PC-9 (cell line): ENCODE measurements around the gene SLC6A19. TPM values are rescaled to one million over a fixed set of nuclear protein-coding genes. Genes with fewer than 3 reads are reported as not detected.

Experiments
- BruUV-seq: library from RNA; stranded (reverse); fragments of 400-500 nt; replicated peaks from 2 replicates; lab custom pipeline; 2021; lab: Mats Ljungman, UMichigan
- CTCF ChIA-PET: fragments of 300-600 bp; sonication (Branson Sonifier 250); formaldehyde crosslinking; loops from one replicate; lab custom pipeline; 2022; ENCODE audit warnings: antibody characterized with exemption; lab: Charles Lee
- POLR2A ChIA-PET: fragments of 300-600 bp; sonication (Branson Sonifier 250); formaldehyde crosslinking; loops from one replicate; lab custom pipeline; 2022; ENCODE audit warnings: antibody characterized with exemption; ENCODE audit not compliant: unreplicated experiment; lab: Charles Lee
- DNase-seq, 2 experiments: peaks; one replicate each; pipeline versions ENCODE4 v3.0.0 to v3.0.0-alpha.2; 2015 to 2022; ENCODE audit warnings: mixed read lengths in 1 of 2
- H2AFZ ChIP-seq: fragments of 200-600 bp; sonication (generic); 2 replicates; pipeline ENCODE4 v1.8.1; 2017; ENCODE audit warnings: antibody characterized with exemption
- H3F3A ChIP-seq: fragments of 200-600 bp; sonication (generic); 2 replicates; pipeline ENCODE4 v1.8.1; 2017; ENCODE audit warnings: antibody characterized with exemption, mild to moderate bottlenecking, low read depth; ENCODE audit not compliant: insufficient read depth
- H3K27ac ChIP-seq: fragments of 200-600 bp; sonication (generic); 2 replicates; pipeline ENCODE4 v1.6.1; 2016; ENCODE audit warnings: mixed run types
- H3K27me3 ChIP-seq: fragments of 200-600 bp; sonication (generic); 2 replicates; pipeline ENCODE4 v1.6.1; 2016; ENCODE audit warnings: low read depth, mixed run types; ENCODE audit not compliant: insufficient read depth
- H3K36me3 ChIP-seq: fragments of 200-600 bp; sonication (generic); 2 replicates; pipeline ENCODE4 v1.6.1; 2016; ENCODE audit warnings: low read depth, mixed run types
- H3K4me1 ChIP-seq: fragments of 200-600 bp; sonication (generic); replicated peaks from 2 replicates; pipeline ENCODE4 v1.6.1; 2016; ENCODE audit warnings: mixed run types; ENCODE audit not compliant: insufficient read depth
- H3K4me2 ChIP-seq: fragments of 200-600 bp; sonication (generic); 2 replicates; pipeline ENCODE4 v1.6.1; 2017; ENCODE audit warnings: mixed run types
- H3K4me3 ChIP-seq: fragments of 200-600 bp; sonication (generic); 2 replicates; pipeline ENCODE4 v1.6.1; 2016; ENCODE audit warnings: mixed run types
- H3K79me2 ChIP-seq: fragments of 200-600 bp; sonication (generic); 2 replicates; pipeline ENCODE4 v1.6.1; 2017; ENCODE audit warnings: low read depth, mixed run types
- H3K9me2 ChIP-seq: fragments of 200-600 bp; sonication (generic); 2 replicates; pipeline ENCODE4 v1.8.1; 2017; ENCODE audit warnings: mild to moderate bottlenecking; ENCODE audit not compliant: insufficient read depth
- H3K9me3 ChIP-seq: fragments of 200-600 bp; sonication (generic); 2 replicates; pipeline ENCODE4 v1.8.1; 2016; ENCODE audit warnings: low read depth; ENCODE audit not compliant: insufficient read depth
- H4K20me1 ChIP-seq: fragments of 200-600 bp; sonication (generic); 2 replicates; pipeline ENCODE4 v1.8.1; 2017; ENCODE audit not compliant: insufficient read depth
- CTCF ChIP-seq: fragments of 200-600 bp; sonication (generic); conservative IDR thresholded peaks from 2 replicates; pipeline ENCODE4 v1.6.1; 2017; ENCODE audit warnings: mixed run types, antibody characterized with exemption, mild to moderate bottlenecking, moderate library complexity
- EZH2 ChIP-seq: fragments of 200-600 bp; sonication (generic); IDR thresholded peaks from 2 replicates; pipeline ENCODE4 v1.8.0; 2017; ENCODE audit warnings: antibody characterized with exemption, low read depth
- intact Hi-C: fragments of 100-400 bp; cut with micrococcal nuclease; formaldehyde crosslinking; loops from one replicate; pipeline ENCODE4 v1.10.0; 2022; ENCODE audit not compliant: unreplicated experiment
- total RNA-seq: library from RNA; stranded (reverse); gene quantifications from 2 replicates; pipeline ENCODE4 v1.2.3, GENCODE V29; 2021

The SLC6A19 gene
- total RNA-seq, 1 experiment from 2014 or later, result not detected

GRCh38 chr5:1274471-1274870 lies 73.1 kb downstream of the SLC6A19 start:
- Histone ChIP-seq H3K4me1 (no peaks in the 10 kb centered on the region), H3K79me2 (no peaks in the 10 kb centered on the region), H3K4me3 (no peak overlapping the region), H4K20me1 (no peaks in the 10 kb centered on the region), H2AFZ (no peak overlapping the region), H3K9me2 (no peaks in the 10 kb centered on the region), H3K9me3 (no peaks in the 10 kb centered on the region), H3K4me2 (no peak overlapping the region), H3K27ac (no peak overlapping the region), H3F3A (no peaks in the 10 kb centered on the region), H3K27me3 (no peaks in the 10 kb centered on the region), H3K36me3 (no peaks in the 10 kb centered on the region)
- BruUV-seq, result no TSS peak
- TF ChIP-seq CTCF, result no peak
- no peak for TF ChIP-seq EZH2
- ChIA-PET POLR2A (no interaction called here), CTCF (no interaction called here)
- DNase-seq, result no peak
- intact Hi-C loops, result no loop called here

Other genes with a start within 250 kb of the SLC6A19 start
- gene NKD2, start 192.8 kb upstream of the SLC6A19 start, total RNA-seq, result 0.57 and 2.6 TPM in 2 replicates
- gene SLC12A7, start 89.5 kb upstream of the SLC6A19 start, total RNA-seq, result 174 and 207 TPM in 2 replicates
- gene SLC6A18, start 23.8 kb downstream of the SLC6A19 start, total RNA-seq, result not detected in 2 replicates
- 0.74 and 2.2 TPM in 2 replicates for gene TERT, start 93.5 kb downstream of the SLC6A19 start, total RNA-seq
- 260 and 266 TPM in 2 replicates for gene CLPTM1L, start 143.5 kb downstream of the SLC6A19 start, total RNA-seq
- not detected in 2 replicates for gene SLC6A3, start 243.8 kb downstream of the SLC6A19 start, total RNA-seq